GM19328 (cell line): ENCODE results near the gene LEPROT.
"Not testable (repeated sequence)": the region's sequence is repeated elsewhere in the genome, so short reads cannot be mapped to it uniquely, and the experiment has no call there.

Experiments used
- ATAC-seq: cut with Tn5 transposase; IDR thresholded peaks from one replicate; pipeline ENCODE4 v1.9.1; 2021; ENCODE audit warnings: mild to moderate bottlenecking, moderate library complexity; ENCODE audit not compliant: unreplicated experiment

Gene LEPROT, protein sequence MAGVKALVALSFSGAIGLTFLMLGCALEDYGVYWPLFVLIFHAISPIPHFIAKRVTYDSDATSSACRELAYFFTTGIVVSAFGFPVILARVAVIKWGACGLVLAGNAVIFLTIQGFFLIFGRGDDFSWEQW

DNA sequence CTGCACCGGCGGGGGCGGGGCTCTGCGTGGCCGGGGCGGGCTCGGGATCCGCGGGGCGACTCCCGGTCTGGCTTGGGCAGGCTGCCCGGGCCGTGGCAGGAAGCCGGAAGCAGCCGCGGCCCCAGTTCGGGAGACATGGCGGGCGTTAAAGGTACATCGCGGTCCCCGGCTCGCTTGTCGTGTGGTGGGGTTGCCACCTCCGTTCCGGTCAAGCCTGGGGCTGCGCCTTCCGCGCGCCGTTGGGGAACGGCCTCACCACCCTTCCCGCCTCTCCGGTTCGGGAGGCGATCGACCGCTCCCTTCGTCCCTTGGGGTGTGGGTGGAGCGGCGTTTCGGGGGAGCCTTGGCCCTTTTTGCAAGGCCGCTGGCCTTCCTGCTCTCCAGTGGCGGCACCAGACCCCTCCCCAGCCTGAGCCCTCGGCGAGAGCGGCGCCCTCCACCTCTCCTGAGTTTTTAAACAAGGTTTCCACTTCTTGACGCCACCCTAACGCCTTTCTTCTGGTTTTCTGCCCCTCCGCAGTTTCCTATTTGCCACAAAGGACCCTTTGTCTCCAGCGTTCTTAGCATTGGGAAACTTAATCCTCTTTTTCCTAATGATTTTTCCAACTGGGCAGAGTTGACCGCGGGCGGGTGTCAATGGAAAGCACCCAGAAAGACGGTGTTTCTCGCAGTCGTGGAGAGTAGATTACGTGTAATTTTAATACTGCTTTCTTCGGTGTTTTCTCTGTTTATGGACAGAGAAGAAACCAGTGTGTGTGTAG, at the start of gene LEPROT, which contains the start of gene LEPR:
Gene LEPROT, plus strand, starts transcription at position 79 of the 761 bp plus-strand sequence. Its CDS starts 57 bp downstream, at position 136.
Gene LEPR, plus strand, starts transcription at position 79 of the 761 bp plus-strand sequence. CDS start 144,898 bp downstream, outside the sequence.
- ATAC-seq, result no peak

DNA sequence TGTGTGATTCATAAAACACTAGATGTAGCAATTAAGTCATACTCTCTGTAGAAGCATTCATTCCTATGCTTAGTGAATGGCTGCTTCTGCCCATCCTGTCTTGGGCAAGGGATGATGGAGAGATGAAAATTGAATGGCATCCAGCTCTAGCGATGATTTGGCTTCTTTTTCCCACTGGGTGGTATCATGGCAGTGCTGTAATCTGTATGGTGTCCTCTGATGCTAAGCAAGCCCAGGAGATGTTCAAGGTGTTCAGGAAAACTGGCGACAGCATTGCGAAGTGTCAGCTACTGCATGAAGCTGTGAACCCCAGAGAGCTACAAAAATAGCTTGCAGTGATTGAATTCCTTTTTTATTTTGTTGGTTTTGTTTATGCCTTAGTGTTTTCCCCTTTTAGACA, 48.9 kb upstream of the LEPROT start:
- no peak for ATAC-seq

DNA sequence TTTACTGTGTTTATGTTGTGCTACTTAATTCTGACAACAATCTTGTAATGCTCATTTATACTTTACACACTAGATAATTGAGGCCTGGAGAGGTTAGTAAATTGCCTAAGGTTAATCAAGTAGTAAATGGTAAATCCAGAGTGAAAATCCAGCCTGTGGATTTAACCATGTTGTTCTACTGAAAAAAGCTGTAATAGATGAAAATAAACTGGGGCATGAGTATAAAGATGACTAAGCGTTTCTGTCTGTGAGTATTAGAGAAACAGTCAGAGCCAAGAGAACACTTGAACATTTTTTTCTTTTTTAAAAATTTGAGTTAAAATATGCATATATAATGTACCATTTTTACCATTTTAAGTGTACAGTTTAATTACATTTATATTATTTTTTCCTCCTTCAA, 47.9 kb upstream of the LEPROT start:
- no peak for ATAC-seq

DNA sequence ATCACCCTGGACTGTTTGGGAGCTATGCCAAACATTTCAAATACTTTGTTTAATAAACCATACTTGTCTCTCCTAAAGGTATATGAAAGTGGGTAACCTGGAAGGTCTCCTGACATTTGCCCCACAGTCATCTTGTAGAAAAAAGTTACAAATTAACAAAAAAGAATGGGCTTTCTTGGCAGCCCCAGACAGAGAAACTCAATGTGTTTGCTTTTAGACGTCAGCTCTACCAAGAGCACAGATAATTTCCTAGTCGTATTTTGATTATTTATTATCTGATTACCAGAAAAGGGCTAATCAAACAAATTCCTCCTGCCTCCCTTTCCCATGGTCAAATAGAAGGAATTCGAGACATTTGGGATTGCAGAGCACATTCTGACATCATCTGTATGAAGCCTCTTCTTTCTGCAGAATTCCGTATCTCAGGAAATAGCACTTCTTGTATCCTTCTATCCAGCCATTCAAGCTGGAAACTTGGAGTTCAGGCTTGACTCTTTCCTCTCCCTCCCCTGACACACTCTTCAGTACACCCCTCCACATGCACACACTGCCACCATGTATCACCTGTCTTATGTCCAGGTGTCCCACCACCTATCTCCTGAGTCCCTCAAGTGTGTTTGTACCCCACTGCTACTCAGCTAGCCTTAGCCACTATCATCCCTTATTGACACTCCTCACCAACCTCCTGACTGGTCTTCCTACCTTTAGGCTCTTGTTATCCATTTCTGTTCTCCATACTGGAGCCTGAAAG, 42.8 kb upstream of the LEPROT start:
- no peak for ATAC-seq

DNA sequence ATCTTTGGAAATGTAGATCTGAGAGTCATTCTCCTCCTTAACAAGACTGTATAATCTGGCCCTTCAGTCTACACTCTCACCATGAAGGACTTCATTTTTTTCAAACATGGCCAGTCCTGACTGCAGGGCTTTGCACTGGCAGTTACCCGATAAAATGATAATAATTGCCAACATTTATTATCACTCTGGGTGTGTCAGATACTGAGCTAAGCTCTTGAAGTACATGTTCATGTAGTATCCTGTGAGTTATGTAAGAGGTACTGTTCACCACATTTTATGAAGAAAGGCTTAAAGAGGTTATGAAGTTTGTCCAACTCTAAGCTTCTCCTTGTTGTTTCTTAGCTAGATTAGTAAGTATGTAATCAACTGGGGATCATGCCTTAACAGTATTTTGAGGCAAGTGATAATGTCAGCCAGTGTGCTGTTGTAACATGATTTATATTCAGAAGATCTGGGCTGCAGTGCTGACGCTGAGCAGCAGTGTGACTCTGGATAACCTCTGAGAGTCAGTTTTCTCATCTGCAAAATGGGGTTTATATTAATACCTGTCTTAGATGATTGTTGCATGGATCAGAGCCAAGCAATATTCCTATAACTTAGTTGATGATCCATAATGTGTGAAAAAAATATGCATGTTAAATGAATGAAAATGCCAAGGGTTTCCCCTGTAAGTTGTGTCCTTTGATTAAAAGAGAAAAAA, 42.1 kb upstream of the LEPROT start:
- ATAC-seq, result no peak

DNA sequence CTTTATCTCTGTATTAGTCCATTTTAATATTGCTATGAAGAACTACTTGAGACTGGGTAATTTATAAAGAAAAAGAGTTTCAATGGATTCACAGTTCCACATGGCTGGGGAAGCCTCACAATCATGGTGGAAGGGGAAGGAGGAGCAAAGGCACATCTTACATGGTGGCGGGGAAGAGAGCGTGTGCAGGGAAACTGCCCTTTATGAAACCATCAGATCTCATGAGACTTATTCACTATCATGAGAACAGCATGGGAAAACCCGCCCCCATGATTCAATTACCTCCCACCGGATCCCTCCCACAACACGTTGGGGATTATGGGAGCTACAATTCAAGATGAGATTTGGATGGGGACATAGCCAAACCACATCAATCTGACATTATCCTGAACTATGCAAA, 36.0 kb upstream of the LEPROT start:
- not testable (repeated sequence) for ATAC-seq

DNA sequence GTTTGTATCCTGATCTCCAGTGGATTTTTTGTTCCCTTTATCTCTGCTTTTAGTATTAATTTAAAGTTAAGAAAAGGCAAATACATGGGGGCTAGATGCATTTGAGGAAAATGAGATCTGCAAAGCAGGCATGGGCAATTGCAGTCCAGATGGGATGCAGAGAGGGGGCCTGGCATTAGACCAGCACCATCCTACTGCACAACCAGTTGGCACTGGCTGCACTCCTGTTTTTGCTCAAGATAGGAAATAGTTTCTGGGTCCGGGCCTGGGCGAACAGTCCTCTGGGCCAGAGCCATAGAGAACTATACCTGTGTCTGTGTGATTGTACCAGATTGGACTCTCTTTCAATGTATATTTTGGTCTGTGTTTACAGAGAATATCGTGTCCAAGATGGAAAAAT, 34.0 kb upstream of the LEPROT start:
- no peak for ATAC-seq

DNA sequence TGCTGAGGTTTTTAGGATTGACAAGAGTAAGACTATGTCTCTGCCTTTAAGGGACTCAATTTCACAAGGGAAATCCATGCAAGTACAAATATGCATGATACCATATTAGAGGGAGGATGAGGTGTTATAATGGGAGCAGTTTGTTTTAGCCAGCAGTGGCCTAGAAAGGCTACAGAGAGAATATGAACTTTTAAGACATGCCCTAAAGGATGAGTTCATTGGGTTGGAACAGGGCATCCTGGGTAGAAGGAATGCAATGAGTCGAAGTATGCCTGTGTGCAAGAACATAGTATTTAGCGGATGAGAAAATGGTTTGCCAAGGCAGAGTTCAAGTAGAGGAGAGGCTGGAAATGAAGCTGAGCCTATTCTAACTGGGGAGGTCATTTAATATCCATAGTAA, 32.6 kb upstream of the LEPROT start:
- ATAC-seq, result no peak

DNA sequence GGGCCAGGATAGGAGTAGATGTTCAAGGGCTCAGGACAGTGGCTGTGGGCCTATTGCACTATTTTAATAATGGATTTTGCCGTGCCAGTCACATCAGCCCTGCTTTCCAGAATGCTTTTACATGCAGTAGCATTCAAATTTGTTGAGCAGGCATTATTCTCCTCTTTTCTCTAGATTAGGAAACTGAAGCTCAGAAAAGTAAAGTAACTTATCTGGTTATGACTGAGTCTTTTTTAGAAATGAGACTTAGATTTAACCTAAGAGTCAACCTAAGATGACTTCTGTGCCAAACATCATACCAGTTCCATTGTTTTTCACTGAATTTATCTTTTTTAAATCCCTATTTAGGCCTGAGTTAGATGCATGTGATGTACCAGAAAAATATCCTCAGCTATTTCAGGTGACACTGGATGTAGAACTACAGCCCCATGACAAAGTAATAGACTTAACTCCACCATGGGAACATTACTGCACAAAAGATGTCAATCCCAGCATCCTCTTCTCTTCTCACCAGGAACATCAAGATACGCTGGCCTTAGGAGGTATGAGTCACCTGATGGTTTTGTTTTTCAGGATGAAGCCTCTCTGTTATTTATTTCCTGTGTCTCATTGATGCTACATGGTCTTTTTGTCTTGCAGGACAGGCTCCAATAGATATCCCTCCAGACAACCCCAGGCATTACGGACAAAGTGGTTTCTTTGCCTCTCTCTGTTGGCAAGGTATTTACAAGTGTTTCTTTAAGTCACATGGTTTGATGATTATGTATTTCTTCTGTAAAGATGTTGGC, 31.4 kb upstream of the LEPROT start:
- no peak for ATAC-seq

DNA sequence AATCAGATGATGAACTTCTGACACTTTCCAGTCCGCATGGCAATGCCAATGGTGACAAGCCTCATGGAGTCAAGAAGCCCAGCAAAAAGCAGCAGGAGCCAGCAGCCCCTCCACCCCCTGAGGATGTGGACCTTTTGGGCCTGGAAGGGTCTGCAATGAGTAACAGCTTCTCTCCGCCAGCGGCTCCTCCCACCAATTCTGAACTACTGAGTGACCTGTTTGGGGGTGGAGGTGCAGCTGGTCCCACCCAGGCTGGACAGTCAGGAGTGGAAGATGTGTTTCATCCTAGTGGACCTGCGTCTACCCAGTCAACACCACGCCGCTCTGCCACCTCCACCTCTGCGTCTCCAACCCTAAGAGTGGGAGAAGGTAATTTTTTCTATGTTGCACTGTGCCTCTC, 28.0 kb upstream of the LEPROT start:
- no peak for ATAC-seq

DNA sequence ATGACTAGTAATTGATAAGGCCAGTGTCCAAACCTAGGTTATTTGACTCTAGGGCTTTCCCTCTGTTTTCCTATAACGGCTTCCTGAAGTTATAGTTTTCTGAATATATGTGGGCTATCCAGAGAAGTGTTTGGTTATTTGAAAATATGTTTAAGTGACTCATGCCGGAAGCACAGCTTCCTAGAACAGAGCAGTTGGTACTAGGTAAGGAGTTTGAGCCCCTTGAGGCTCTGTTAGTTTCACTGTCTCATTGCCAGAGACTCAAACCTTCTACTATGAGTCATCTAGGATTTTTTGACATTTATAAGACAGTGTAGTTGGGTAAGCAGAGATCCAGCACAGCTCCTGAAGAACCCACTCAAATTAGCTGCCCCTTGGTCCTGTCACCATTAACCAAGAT, 27.1 kb upstream of the LEPROT start:
- ATAC-seq, result peak; percentile 89

DNA sequence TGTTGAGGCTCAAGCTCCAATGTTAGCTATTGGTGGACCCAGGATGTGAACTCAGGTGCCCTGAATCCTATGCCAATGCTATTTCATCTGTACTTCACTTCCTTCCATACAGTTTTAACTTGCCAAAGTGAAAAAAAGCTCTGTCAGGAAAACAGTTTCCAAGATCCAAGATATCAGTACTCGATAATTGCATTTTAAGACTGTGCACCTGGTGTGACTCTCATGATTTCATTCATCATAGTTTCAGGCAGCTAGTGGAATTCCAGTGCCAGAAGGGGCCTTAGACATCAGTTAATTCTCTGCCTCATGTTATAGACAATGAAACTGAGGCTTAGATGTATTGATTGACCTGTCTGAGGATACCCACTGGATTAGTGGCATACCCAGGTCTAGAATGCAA, 26.5 kb upstream of the LEPROT start:
- ATAC-seq, result no peak

DNA sequence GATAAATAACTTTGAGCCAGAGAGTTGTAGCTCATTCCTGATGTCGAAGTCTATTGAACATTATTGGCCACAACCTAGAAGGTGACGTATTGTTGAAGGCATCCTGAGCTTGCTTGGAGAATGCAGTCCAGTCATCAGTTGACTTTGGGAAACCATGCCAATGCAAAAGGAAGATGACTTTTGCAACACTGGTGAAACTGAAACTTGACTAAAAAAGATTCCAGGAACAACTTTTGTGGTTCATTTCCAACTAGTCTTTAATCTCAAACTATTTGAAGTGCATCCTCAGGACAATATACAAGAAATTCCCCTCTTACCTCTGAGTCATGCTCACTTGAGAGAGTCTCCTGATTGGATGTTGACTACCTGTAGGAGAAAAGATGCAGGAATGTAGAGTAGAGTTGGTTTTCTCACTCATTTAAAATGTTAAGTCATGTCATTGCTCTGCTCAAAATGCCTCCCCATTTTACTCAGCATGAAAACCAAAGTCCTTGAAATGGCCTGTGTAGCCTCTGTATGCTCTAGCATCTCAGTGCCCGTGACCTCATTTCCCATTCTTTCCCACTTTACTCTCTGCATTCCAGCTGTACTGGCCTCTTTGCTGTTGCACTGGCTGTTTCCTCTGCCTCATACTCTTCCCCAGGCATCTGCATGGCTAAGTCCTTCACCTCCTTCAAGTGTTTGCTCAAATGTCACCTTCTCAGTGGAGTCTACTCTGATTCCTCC, 24.4 kb upstream of the LEPROT start:
- ATAC-seq, result no peak

DNA sequence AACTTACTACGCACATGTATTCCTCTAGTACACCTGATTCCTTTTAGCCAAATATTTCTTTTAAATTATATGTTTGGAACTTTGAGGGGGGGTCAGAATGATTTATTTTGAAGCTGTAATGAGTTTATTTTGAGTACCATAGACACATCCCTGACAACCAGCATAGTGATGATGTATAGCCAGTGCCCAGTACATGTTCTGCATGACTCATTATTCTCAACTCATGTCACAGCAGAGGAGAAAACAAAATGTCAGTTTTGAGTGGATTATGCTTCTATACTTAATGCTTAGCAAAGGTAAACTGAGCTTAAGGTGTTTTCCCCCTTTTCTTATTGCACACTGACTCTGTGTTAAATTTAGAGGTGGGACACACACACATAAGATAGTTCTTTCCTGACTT, 22.4 kb upstream of the LEPROT start:
- no peak for ATAC-seq

DNA sequence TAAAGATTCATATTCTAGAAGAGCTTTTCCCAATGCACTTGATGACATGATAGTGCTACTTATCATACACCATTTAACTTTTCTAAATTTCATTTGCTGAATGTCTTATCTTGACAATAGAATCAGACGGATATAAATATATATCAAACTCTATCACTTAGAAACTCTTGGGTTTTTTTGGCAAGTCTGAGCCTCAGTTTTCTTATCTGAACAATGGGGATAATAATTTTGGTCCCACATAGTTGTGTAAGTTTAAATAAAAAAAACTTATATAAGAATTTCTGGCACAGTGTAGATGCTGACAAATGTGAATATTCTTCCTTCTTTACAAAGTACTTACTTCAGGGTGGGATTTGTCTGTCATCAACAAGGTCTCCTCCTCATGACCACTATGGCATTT, 21.5 kb upstream of the LEPROT start:
- no peak for ATAC-seq

DNA sequence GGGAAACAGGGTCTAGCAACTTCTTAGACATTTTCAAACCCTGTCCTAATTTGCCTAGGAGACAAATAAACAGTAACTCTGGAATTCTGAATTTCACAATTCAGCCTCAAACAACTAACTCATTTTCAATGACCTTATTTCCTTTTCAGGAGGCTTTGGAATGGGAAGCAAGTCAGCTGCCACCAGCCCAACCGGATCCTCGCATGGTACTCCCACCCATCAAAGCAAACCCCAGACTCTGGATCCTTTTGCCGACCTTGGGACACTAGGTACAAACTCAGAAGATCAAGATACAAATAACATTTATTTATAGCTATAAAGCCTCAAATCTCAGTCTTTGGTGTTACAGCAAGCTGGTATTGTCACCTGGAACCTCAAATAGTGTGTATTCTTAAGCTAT, 18.9 kb upstream of the LEPROT start:
- no peak for ATAC-seq

DNA sequence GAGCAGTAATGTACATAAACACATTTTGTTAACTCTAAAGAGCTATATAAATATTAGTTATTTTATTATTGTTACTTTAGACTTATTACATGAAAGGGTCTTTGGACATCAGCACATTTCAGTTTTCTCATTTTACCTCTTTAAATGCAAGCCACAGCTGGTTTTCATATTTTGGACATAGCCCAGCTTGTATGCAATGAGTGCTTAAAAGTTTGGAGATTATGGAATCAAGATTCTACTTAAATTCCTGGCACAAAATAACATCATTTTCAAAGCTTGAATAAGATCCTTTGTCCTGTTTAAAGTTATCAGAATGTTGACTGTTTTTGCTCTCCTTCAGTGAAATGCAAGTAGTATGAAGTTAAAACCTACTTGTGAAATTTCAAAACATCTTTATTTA, 15.5 kb upstream of the LEPROT start:
- no peak for ATAC-seq

DNA sequence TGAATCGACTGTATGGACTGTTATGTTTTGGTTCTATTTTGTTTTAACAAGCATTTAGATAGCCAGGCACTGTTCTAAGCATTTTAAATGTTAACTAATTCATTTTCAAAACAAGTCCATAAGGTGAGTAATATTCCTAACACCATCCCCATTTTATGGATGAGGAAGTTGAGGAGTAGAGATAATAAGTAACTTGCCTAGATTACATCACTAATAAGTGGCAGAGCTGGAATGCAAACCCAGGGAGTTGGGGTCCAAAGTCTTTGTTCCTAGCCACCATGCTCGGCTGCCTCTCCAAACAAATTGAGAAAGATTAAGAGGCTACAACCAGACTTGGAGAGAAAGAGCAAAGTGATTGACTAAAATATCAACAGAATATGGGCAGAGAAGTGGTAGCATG, 12.6 kb upstream of the LEPROT start:
- no peak for ATAC-seq

DNA sequence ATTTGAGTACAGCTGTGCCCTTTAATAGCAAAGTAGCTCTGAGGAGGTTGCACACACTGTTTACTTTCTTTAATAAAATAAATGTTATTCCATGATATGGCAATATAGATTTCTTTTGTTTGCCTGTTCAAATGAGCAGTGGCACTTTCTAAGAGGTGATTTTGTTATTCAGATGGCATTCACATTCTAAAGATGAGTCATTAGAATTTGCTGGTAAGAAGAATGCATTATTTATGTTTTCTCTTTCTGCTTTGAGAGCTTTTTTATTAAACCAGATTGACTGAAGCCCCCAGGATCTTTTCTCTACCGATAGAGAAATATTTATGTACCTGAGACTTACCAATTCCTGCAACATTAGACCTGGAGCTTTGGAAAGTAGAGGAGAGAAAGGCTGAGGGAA, 11.2 kb upstream of the LEPROT start:
- ATAC-seq, result no peak

DNA sequence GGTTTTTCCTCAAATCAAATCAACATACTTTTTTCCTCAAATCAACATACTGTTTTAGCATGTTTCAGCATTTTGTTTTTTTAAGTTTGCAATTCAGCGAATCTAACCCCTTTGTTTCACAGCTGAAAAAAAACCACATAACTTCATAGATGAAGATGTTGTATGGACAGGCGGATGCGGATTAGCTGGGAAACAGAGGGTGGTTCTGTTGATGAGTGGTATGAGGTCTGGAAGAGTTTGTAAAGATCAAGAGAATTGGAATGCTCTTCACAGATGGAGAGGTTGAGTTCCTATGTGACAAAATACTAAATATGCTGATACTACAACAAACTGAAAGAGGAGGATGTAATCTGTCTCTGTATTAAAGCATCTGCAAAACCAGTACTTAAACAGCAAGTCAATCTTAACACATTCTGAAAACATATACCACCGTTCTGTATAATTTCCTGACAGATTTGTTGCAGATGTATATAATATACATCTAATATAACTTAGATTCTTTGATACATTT, 10.6 kb upstream of the LEPROT start:
- no peak for ATAC-seq
